ENCODE results near the gene SCN1A.
"Not testable (repeated sequence)": the region's sequence is repeated elsewhere in the genome, so short reads cannot be mapped to it uniquely, and the experiment has no call there.

Gene SCN1A

DNA sequence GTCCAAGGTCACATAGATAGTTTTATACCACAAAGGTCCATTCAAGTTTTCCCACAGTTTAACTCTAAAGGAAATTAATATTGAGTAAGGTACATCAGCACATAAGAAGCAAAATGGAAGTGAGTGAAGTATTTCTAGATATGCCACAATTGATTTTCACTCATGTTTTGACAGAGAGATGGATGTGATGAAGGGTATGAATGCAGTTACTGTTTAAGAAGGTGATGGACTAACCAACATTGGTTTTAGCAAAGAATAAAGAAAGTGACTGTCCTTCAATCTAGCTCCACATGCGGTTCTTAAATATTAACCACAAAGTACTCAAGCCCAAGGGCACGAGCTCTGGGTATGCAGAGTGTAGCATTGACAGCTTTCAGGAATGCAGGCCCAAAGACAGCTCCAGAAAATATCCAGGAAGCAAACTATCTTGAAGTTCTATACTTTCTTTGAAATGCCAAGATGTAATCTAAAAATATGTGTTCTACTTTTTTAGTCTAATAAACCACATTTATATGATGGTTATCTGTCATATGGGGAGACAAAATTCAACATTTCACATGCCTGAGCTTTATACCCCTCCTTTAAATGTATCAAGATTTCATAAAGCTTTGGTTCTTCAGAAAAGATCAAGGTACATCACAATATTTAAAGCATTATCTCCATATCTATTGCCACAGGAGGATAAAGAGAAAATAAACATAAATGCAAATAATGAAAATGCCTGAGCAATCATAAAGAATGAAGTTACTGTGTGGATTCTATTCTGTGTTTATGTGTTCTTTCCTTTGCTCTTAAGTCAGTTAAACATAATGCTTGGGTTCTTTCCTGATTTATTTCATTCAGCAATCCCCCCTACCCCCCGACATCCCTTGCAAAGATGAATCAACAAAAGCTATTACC lies 6.7 kb upstream of the SCN1A start:
- DNase-seq = no peak

DNA sequence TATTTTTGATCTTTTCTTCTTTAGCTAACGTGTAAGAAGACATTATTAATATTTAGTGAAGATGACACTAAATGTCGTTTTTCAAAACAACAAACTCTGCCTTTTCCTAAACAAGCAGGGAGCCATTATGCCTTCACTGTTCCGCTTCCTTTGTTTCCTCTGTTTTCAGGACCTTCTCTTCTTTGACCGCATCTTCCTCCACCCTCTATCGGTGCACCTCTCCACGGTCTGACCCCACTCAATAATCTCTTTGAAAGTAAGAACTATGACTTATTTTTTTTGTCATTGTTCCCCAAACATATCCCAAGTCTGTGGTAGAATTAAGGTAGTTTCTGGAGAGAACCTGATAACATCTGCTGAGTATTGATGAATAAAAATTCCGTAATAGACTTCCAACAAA lies 5.8 kb upstream of the SCN1A start:
- DNase-seq = no peak

DNA sequence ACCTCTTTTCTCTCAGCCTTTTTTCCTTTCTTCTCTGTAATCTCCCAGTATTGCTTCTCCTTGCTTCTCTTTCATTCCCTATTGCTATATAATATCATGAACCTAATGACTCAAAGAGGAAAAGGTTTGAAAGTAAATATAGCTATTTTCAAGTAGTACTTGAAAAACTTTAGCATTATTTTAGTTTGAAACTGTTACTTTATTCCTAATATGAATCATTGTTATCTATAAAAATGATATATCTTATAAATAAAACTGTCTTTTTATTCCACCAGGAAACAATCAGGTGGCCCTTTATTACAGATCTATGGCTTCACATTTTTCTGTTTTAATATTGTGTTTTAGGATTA lies 311 bp upstream of the SCN1A start:
- no peak for DNase-seq

DNA sequence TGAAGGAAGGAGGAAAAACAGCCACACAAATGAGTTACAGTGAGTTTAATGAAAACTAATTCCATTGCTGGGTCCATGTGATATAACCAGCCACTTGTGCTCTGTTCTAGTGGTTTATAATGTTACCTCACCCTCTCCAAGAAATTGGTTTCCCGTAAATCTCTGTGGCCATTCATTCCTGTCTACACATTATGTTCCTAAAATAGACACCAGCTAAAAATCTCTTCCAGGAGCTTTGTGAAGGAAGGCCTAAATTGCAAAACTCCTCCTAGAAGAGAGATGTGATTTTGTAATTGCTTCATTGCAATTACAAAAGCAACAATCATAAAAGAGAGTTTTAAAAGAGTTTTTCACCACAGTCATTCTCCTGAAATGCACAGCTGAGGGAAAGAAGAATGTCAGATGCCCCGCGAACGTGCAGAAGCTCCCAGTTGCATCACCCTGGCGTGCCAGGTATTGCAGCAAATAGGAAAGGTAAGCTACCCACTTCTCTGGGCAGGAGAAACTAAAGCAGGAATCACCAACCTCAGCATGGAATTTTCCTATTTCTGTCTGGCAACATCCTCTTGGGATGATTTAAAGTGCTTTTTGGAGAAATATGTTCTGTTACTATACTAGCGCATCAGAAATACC lies 1.7 kb downstream of the SCN1A start:
- no peak for DNase-seq

DNA sequence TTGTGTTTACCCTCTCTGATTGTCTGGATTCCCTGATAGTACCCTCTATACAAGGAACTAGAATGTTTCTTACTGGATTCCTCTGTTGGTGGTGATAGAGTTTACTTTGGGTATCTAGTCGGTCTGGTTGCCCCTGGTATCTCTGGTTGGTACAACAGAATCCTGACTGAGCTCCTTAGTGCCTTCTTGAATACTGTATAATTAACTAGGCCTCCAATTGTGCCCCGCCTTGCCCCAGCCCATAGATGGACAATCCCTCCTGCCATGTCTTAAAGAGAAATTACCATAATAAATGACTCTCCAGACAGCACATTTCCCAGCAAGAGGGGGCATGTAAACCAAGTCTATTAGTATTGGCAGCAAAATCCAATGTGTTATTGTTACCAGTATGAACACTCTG lies 2.3 kb downstream of the SCN1A start:
- no peak for DNase-seq

DNA sequence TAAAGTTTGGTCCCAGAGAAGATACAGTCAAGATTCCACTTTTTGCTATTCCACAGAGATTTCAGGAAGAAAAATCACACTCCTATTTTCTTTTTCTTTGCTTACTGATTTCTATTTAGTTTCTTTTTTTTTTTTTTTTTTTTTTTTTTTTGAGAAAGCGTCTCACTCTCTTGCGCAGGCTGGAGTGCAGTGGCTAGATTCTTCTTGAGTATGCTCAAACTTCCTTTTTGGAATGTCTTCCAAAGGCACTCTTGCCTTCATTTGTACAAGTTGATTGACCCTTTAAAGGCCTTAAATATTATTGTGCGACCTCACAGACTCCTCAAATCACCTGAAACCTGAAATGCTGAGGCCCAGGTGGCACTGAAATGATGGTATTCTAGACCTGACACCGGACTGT lies 9.6 kb downstream of the SCN1A start:
- no peak for DNase-seq

DNA sequence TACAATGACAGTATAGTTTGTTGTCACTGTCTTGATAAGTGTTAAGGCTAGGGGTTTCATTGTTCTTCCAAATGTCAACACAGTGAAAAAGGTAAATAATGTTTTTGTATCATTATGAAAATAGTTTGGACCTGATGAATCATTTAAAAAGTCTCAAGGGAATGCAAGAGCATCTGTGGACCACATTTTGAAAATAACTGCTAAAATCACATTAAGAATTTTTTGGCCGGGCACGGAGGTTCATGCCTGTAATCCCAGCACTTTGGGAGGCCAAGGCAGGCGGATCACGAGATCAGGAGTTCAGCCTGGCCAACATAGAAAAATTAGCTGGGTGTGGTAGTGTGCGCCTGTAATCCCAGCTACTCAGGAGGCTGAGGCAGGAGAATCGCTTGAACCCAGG lies 10.3 kb downstream of the SCN1A start:
- no peak for DNase-seq

DNA sequence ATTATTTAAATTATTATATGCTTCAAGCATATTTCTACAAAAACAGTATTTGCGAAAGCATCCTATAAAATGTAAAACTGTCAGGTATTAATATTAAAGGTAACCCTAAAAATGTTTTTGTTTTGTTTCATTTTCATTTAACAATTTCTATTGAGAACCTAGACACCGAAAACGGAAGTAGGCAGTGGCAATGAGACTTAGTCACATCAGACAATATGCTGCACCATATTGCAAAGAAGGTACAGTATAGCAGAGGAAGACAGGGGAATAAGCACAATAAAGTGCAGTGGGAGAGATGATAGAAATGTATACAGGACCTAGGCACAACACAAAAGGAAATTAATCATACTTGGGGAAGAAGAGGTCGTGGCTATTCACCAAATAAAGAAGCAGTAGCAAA lies 12.2 kb downstream of the SCN1A start:
- DNase-seq = no peak

DNA sequence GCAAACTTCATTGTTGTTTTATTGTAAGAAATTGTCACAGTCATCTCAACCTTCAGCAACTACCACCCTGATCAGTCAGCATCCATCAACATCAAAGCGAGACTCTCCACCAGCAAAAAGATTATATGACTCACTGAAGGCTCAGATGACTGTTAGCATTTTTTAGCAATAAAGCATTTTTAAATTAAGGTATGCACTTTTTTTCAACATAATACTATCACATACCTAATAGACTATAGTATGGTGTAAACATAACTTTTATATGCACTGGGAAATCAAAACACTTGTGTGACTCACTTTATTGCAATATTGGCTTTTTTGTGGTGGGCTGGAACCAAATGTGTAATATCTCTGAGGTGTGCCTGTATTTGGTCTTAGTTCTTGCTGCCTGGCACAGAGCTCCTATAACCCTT lies 15.6 kb downstream of the SCN1A start:
- no peak for DNase-seq

DNA sequence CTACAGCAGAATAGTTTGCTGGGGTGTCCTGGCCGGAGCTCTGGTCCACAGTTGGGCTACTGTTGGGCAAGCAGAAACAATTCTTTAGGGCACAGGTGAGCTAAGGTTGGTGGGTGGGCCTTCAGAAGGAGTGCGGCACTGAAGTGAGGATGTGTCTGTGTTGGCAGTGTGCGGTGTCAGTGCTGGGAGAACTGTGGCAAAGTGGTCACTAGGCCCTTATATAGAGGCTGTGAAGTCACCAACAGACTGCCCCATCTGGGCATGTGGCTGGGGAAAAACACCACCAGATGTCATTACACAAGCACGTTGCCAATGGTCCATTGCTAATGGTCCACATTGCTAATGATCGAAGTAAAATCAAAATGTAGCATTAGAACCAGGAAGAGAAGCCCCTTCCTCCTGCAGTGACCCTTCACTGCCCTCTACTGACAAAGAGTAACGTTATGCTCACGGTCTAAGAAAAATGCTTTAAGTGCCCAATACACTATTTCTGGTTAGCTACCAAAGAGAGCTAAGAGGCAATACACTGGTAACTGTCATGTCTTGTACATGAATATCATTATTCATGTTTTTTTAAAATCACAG lies 21.3 kb downstream of the SCN1A start:
- DNase-seq = peak; percentile 60 to 70

DNA sequence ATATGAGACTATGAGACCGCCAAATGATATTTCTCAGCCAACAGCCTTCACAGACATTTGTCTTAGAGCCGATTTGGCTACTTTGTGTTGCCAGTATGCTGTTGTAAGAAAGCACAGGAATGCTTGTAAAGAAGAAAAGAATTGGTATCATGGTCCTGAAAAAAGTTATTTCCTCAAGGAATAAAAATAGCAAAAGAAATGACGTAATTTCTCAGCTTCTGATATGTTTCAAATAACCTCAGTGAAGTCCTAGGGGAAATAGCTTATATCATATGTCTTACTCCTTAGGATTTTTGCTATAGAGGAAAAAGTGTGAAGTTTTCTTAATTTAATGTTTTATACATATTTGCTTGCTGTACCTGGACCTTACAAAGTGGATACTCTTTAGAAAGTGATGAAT lies 23.0 kb downstream of the SCN1A start:
- DNase-seq = no peak

DNA sequence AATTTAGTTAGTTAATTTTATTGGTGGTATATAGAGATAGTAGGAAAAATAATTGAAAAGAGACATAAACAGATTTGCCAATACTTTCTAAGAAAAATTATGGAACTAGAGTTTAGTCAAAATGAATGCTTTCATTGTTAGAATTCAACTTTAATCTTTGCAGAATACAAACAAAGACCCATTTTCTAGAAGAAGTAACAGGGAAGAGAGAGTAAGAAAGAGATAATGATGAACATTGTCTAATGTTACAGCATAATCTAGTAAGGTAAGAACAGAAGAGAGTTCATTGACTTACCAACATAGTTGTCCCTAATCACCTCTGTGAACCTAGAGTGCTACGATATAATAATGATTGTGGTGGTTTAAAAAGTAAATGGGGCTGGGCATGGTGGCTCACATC lies 23.7 kb downstream of the SCN1A start:
- DNase-seq = no peak

DNA sequence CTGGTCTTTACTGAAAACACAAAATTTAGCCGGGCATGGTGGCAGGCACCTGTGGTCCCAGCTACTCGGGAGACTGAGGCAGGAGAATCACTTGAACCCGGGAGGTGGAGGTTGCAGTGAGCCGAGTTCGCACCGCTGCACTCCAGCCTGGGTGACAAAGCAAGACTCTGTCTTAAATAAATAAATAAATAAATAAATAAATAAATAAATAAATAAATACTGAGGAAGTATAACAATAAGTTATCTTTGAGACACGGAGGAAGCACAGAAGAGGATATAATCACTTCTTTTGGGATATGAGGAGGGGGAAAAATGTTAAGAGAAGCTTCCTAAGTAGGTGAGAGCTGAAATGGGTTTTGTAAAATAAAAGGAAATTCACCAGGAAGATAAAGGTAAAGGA lies 24.5 kb downstream of the SCN1A start:
- DNase-seq = not testable (repeated sequence)

DNA sequence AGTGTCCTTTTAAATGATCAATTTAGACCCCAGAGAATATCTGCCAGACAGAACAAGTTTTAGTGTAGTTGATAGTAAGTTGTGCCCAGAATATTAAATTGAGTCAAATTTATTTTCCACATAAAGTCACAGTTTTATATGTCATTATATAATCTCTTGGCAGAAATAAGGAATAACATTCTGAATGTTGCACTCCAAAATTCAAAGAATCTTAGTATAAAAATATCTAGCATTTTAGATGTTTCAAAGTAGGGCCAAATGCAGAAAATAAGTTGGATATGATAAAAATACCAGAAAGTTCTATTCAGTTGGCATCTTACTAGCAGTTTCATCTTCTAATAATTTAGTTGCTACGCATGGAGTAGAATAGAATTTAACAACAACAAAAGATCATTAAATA lies 33.5 kb downstream of the SCN1A start:
- DNase-seq = no peak

DNA sequence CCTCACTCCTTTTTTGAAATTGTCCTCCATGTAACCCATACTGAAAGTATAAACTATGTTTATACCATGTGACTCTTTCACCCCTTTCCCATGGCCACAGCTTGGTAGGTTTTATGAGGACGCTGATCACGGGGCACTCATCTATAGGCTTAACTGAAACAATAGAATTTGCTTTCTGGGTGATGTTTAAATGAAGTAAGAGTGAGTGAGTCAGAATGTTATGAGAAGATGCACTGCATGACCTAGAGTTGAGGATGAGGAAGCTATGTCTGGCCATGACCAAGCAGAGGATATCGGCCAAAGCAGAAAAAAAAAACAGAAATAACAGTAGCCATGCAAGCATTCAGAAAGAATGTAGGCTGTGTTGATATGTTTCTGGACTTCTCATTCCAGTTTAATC lies 34.9 kb downstream of the SCN1A start:
- DNase-seq = no peak

DNA sequence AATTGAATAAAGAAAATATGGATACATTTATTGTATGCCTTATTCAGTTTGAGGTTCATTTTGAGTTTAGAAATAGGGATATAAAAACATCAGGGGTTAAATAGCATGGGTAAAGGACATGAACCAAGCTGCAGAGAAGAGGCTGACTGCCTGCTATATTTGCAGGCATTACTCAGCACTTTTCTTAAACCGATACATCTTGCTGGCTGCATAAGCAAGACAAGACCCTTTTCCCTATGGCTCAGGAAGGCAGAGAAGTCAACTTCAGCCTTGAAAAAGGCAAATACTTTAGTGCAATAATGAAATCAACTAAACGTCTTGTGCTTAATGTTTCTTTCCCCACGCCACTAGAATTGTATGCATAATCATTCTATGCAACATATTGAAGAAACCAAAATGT lies 36.4 kb downstream of the SCN1A start:
- DNase-seq = no peak

DNA sequence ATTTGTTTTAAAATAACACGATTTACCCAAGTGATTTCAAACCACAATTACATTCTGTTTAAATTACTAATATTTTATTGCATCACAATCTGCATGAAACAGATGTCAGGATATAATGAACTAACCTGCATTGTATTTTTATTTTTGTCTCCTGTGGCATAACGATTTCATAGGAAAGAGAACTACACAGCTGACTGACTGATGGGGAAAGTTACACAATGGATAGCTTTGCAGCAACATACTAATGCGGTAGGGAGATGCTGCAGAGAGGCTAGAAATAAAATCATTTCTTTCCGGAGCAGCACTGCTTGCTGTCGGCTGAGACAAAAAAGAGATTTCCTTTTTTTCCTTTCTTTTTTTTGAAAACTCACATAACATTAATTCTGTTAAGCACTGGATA lies 36.9 kb downstream of the SCN1A start:
- DNase-seq = no peak

DNA sequence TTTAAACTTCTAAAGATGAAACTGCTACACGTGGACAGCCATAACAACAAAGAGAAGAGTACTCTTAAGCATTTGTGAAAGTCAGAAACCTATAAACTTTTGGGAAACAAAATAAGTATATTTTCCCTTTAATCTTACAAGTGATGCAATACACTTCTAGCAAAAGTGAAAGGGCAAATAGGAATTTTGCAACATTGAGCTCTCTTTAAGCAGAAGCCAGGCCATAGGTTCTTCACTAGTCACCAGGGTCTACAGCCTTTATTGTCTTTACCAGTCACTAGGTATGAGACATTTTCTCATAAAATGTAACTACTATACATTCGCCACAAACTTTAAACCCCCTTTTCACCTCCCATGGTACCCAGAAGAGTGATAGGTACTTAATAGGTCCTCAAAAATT lies 37.5 kb downstream of the SCN1A start:
- DNase-seq = no peak

DNA sequence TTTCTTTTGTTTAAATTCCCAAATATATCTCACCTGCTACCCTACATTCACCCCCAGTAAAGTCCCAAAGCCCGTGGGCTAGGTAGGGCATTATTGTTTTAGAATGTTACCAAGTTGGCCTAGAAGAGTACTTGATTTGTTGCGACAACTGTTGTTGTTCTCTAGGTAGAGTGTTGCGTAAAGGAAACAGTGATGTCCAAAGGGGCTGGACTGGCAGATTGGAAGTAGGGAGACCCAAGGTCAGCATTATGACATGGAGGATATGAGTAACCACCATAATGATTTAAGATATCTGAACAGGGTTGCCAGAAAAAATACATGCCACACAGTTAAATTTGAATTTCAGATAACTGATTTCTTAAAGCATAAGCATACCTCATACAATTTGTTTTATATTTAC lies 39.2 kb downstream of the SCN1A start:
- DNase-seq = no peak

DNA sequence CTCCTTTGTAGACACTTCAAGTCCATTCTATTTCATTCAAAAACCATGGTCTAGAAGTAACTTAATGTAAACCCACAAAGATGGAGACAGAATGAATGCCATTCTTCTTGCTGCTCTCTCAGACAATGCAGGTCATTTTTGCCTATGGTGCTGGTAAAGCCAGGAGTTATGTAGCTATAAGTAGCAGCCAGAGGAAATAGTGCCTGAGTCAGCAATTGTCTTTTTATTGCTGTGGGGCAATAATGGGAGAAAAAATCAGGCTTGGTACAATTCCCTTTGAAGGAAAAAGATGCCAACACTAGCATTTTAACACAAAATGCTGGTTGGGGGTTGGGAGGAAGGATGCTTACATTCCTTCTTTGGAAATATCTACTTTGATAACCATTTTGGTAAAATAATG lies 43.5 kb downstream of the SCN1A start:
- no peak for DNase-seq

DNA sequence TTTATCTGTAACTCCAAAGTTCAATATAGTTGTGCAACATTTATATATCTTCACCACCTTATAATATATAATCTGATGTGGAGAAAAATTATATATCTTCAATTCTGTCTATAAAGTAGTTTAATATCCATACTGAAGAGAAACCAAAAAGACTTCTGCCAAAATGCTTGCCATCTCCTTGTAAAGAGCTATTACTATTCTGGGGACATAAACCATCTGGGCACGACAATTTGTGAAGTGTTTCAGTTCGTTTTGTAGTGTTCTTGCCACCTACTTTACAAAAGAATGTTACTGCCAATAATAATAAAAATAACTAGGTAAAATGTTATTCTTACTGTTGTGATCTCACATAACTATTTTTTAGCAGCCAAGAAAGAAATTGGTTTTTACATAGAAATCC lies 45.1 kb downstream of the SCN1A start:
- DNase-seq = no peak

DNA sequence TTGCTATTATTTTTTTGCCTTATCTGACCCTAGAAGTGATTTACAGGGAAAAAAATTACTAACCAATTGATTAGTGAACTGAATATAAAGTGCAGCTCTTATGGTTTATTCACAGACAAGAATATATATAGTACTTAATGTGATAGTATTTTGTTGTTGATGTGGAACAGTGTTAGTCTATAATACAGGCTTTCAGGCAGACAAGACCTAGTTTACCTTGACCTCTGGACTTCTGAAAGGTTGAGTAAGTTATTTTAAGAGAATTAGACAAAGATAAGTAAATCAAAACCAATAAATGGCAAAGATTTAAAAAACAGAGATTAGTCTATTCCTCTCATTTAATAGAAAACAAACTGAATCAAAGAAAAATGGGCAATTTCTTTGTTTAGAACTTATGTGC lies 46.0 kb downstream of the SCN1A start:
- no peak for DNase-seq

DNA sequence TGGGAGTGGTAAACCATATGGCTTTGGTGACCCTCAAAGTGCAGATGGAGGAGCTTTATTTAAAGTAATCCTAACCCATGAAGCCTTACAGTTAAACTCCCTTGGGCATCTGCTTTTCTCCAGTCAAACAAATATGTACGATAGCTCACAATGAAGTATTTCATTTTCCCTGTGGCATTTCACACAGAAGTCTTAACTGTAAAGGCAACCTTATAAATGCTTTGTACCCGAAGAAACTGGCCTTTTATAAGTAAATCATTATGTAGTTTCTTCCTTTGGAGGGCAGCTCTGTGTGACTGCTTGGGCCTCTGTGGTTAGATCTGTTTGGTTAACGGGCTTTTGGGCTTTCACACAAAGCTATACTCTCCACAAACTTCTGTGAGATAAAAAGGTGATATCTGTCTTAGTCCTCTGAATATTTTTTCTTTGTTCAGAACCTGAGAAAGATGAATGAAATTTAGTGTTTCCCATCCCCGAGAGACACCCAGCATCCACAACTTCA lies 46.6 kb downstream of the SCN1A start:
- DNase-seq = no peak

DNA sequence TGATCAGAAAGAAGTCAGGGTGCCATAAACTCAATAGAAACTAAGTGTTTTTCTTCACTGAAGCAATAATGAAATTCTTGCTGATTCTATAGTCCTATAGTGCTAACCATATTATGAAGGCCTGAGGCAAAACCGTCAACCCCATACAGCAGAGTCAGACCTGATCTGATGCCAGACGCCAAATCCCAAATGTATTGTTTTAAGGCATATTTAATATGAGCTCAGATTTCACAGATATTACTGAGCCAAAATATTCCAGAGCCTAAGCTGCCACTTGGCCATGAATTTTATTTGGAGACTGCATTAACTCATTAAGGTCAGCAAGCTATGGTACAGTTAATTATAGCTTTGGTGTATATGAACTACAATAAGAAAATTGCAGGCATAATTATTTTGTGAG lies 53.4 kb downstream of the SCN1A start:
- peak; percentile 8 to 50 for DNase-seq

All from NCI-H446 (cell line).